Fibroblast of peridontal ligament (primary cell): Measurements from ENCODE around the gene LAPTM5.
A peak's percentile ranks its signal among the peaks of the same experiment; 100 is the strongest.

Experiments
- DNase-seq: peaks from one replicate; pipeline ENCODE4 v3.0.0-alpha.2; 2010; ENCODE audit errors: extremely low read depth

Gene LAPTM5

GRCh38 chr1:30714536-30715090, 43.0 kb downstream of the LAPTM5 start:
- no peak for DNase-seq

GRCh38 chr1:30714025-30714424, 43.5 kb downstream of the LAPTM5 start:
- DNase-seq = no peak

GRCh38 chr1:30713311-30713710, 44.3 kb downstream of the LAPTM5 start:
- no peak for DNase-seq

GRCh38 chr1:30712583-30712982, 45.0 kb downstream of the LAPTM5 start:
- DNase-seq = no peak

GRCh38 chr1:30710407-30710806, 47.2 kb downstream of the LAPTM5 start:
- DNase-seq = no peak

- no peak for DNase-seq
Observed at GRCh38 chr1:30708361-30708728, 49.2 kb downstream of the LAPTM5 start.

GRCh38 chr1:30707412-30708360, 49.9 kb downstream of the LAPTM5 start:
- DNase-seq = peak; percentile 62

- peak; percentile 40 for DNase-seq
Observed at GRCh38 chr1:30706528-30706927, 51.0 kb downstream of the LAPTM5 start.

- no peak for DNase-seq
Observed at GRCh38 chr1:30705698-30706097, 51.9 kb downstream of the LAPTM5 start.

GRCh38 chr1:30704765-30705509, 52.6 kb downstream of the LAPTM5 start:
- peak; percentile 10 for DNase-seq

- DNase-seq = no peak
Observed at GRCh38 chr1:30704271-30704670, 53.3 kb downstream of the LAPTM5 start.

GRCh38 chr1:30702823-30703222, 54.8 kb downstream of the LAPTM5 start:
- DNase-seq = no peak

GRCh38 chr1:30701258-30701633, 56.3 kb downstream of the LAPTM5 start:
- DNase-seq = no peak

- DNase-seq = peak; percentile 65
Observed at GRCh38 chr1:30700528-30701257, 56.9 kb downstream of the LAPTM5 start.

GRCh38 chr1:30699762-30700161, 57.8 kb downstream of the LAPTM5 start:
- no peak for DNase-seq

- DNase-seq = no peak
Observed at GRCh38 chr1:30698401-30698981, 59.1 kb downstream of the LAPTM5 start.

- DNase-seq = peak; percentile 23
Observed at GRCh38 chr1:30697571-30698376, 59.8 kb downstream of the LAPTM5 start.

GRCh38 chr1:30696831-30697230, 60.7 kb downstream of the LAPTM5 start:
- DNase-seq = no peak

GRCh38 chr1:30695439-30695841, 62.1 kb downstream of the LAPTM5 start:
- DNase-seq = peak; percentile 67

GRCh38 chr1:30694280-30695175, 63.0 kb downstream of the LAPTM5 start:
- DNase-seq = no peak
